Measurements from ENCODE around the gene EP400. TPM values are rescaled to one million over a fixed set of nuclear protein-coding genes. Genes with fewer than 3 reads are reported as not detected.

Gene EP400
- polyA plus RNA-seq, 1 donor (not counting 4 experiments of a cell fraction or from before 2014, with no cell fraction given) = 4.1 TPM

GRCh38 chr12:131920902-131921840 lies 28.6 kb upstream of the EP400 start:
- H3K4me3 ChIP-seq (ENCODE audit: control insufficient read depth in 2 of 3, extremely low read depth in 1 of 3, insufficient read depth in 2 of 3, low read depth in 1 of 3, low read length in 3 of 3) = no peak overlapping the region
- no peak overlapping the region for H3K4me2 ChIP-seq (ENCODE audit: control insufficient read depth, extremely low read depth, insufficient read depth, low read depth, low read length)
- H3K9me3 ChIP-seq (ENCODE audit: control insufficient read depth, low read depth, low read length) = no peaks in the 10 kb centered on the region
- H3K9ac ChIP-seq (ENCODE audit: control insufficient read depth, extremely low read depth, insufficient read depth, low read length) = no peak overlapping the region
- H3K79me2 ChIP-seq (ENCODE audit: control insufficient read depth, insufficient read depth, low read length) = no peaks in the 10 kb centered on the region
- H3K4me1 ChIP-seq (ENCODE audit: control insufficient read depth, extremely low read depth, insufficient read depth, low read length) = no peaks in the 10 kb centered on the region
- dilution Hi-C loops (cut with MboI; ENCODE audit: extremely low pct_ligation_motif_present, low sequenced_read_pairs) = no loop called here
- no peak overlapping the region for H3K27ac ChIP-seq (ENCODE audit: control insufficient read depth, insufficient read depth, low read length)
- H2AFZ ChIP-seq (ENCODE audit: control insufficient read depth, low read length) = no peak overlapping the region
- FAIRE-seq (no peak), DNase-seq (ENCODE audit: low read depth, low spot score) (no peak)
- TF ChIP-seq CTCF (optimal IDR thresholded peaks at IDR 0.05 in 1 of 3, IDR thresholded peaks at IDR 0.05 in 1 of 3, conservative IDR thresholded peaks at IDR 0.05 in 1 of 3; ENCODE audit: extremely low read depth in 1 of 3, insufficient read depth in 2 of 3, low read length in 3 of 3) = no peak
- TF ChIP-seq EZH2 (IDR thresholded peaks at IDR 0.05; ENCODE audit: low read length) = no peak
- H3K36me3 ChIP-seq (ENCODE audit: control insufficient read depth in 2 of 2, extremely low read depth in 1 of 2, insufficient read depth in 2 of 2, low read length in 2 of 2) = peaks cover 0 to 21% of the 10 kb centered on the region in 2 experiments
- H4K20me1 ChIP-seq (ENCODE audit: control insufficient read depth, extremely low read depth, insufficient read depth, low read length) = no peaks in the 10 kb centered on the region
- H3K9me1 ChIP-seq (ENCODE audit: control insufficient read depth, extremely low read depth, insufficient read depth, low read length) = no peaks in the 10 kb centered on the region
- no peaks in the 10 kb centered on the region for H3K27me3 ChIP-seq (ENCODE audit: control insufficient read depth, extremely low read depth, insufficient read depth, low read length)

GRCh38 chr12:131921866-131922769 lies 27.6 kb upstream of the EP400 start:
- Histone ChIP-seq H3K4me1 (ENCODE audit: control insufficient read depth, extremely low read depth, insufficient read depth, low read length) (no peaks in the 10 kb centered on the region), H3K27me3 (ENCODE audit: control insufficient read depth, extremely low read depth, insufficient read depth, low read length) (no peaks in the 10 kb centered on the region), H3K79me2 (ENCODE audit: control insufficient read depth, insufficient read depth, low read length) (no peaks in the 10 kb centered on the region), H4K20me1 (ENCODE audit: control insufficient read depth, extremely low read depth, insufficient read depth, low read length) (no peaks in the 10 kb centered on the region), H3K27ac (ENCODE audit: control insufficient read depth, insufficient read depth, low read length) (no peak overlapping the region), H3K9me3 (ENCODE audit: control insufficient read depth, low read depth, low read length) (no peaks in the 10 kb centered on the region), H2AFZ (ENCODE audit: control insufficient read depth, low read length) (no peak overlapping the region), H3K9me1 (ENCODE audit: control insufficient read depth, extremely low read depth, insufficient read depth, low read length) (no peaks in the 10 kb centered on the region), H3K4me2 (ENCODE audit: control insufficient read depth, extremely low read depth, insufficient read depth, low read depth, low read length) (no peak overlapping the region), H3K4me3 (ENCODE audit: control insufficient read depth in 2 of 3, extremely low read depth in 1 of 3, insufficient read depth in 2 of 3, low read depth in 1 of 3, low read length in 3 of 3) (no peak overlapping the region), H3K36me3 (ENCODE audit: control insufficient read depth in 2 of 2, extremely low read depth in 1 of 2, insufficient read depth in 2 of 2, low read length in 2 of 2) (peaks cover 0 to 15% of the 10 kb centered on the region in 2 experiments), H3K9ac (ENCODE audit: control insufficient read depth, extremely low read depth, insufficient read depth, low read length) (no peak overlapping the region)
- TF ChIP-seq EZH2 (IDR thresholded peaks at IDR 0.05; ENCODE audit: low read length) (no peak), CTCF (optimal IDR thresholded peaks at IDR 0.05 in 1 of 3, IDR thresholded peaks at IDR 0.05 in 1 of 3, conservative IDR thresholded peaks at IDR 0.05 in 1 of 3; ENCODE audit: extremely low read depth in 1 of 3, insufficient read depth in 2 of 3, low read length in 3 of 3) (no peak)
- dilution Hi-C loops (cut with MboI; ENCODE audit: extremely low pct_ligation_motif_present, low sequenced_read_pairs) = no loop called here
- FAIRE-seq (no peak), DNase-seq (ENCODE audit: low read depth, low spot score) (no peak)
